Left hindlimb (tissue), 1 donor: ENCODE results near the gene ATG13.
"Not testable (repeated sequence)": the region's sequence is repeated elsewhere in the genome, so short reads cannot be mapped to it uniquely, and the experiment has no call there.

Experiments used
- DNase-seq: peaks from one replicate; pipeline ENCODE4 v3.0.0-alpha.2; 2018

Gene ATG13

GRCh38 chr11:46617134-46617971 lies at the start of gene ATG13, which contains the start of gene HARBI1:
Gene ATG13 (plus strand): TSS chr11:46617553. CDS start chr11:46644292, 26,739 bp downstream.
Gene HARBI1 (minus strand): TSS chr11:46617227. CDS start chr11:46616237, 990 bp downstream.
- DNase-seq, result peak; percentile 93

- DNase-seq, result no peak
Observed at GRCh38 chr11:46570790-46571398, 46.5 kb upstream of the ATG13 start.

- DNase-seq, result no peak
Observed at GRCh38 chr11:46574656-46575055, 42.7 kb upstream of the ATG13 start.

- no peak for DNase-seq
Observed at GRCh38 chr11:46577058-46577457, 40.3 kb upstream of the ATG13 start.

GRCh38 chr11:46582588-46582987 lies 34.8 kb upstream of the ATG13 start:
- no peak for DNase-seq

GRCh38 chr11:46583513-46583912 lies 33.8 kb upstream of the ATG13 start:
- not testable (repeated sequence) for DNase-seq

GRCh38 chr11:46588131-46588530 lies 29.2 kb upstream of the ATG13 start:
- no peak for DNase-seq

- no peak for DNase-seq
Observed at GRCh38 chr11:46588915-46589314, 28.4 kb upstream of the ATG13 start.

GRCh38 chr11:46590740-46591605 lies 26.4 kb upstream of the ATG13 start:
- DNase-seq, result no peak

GRCh38 chr11:46593550-46594373 lies 23.6 kb upstream of the ATG13 start, which contains the start of gene AMBRA1:
Gene AMBRA1 (minus strand): TSS chr11:46594023. CDS start chr11:46548380, 45,643 bp downstream.
- DNase-seq, result peak; percentile 91

GRCh38 chr11:46594374-46594700 lies 23.0 kb upstream of the ATG13 start:
- DNase-seq, result no peak

- DNase-seq, result no peak
Observed at GRCh38 chr11:46594785-46595184, 22.6 kb upstream of the ATG13 start.

- DNase-seq, result no peak
Observed at GRCh38 chr11:46597155-46597554, 20.2 kb upstream of the ATG13 start.

- no peak for DNase-seq
Observed at GRCh38 chr11:46597609-46598219, 19.6 kb upstream of the ATG13 start.

GRCh38 chr11:46599340-46600193 lies 17.8 kb upstream of the ATG13 start:
- no peak for DNase-seq

GRCh38 chr11:46600194-46600960 lies 17.0 kb upstream of the ATG13 start:
- no peak for DNase-seq

GRCh38 chr11:46601129-46601528 lies 16.2 kb upstream of the ATG13 start:
- DNase-seq, result no peak

- no peak for DNase-seq
Observed at GRCh38 chr11:46603704-46604308, 13.5 kb upstream of the ATG13 start.

- no peak for DNase-seq
Observed at GRCh38 chr11:46604796-46605195, 12.6 kb upstream of the ATG13 start.

GRCh38 chr11:46607516-46607915 lies 9.8 kb upstream of the ATG13 start:
- no peak for DNase-seq
